ENCODE measurements around the gene EHBP1. TPM values are rescaled to one million over a fixed set of nuclear protein-coding genes. Genes with fewer than 3 reads are reported as not detected.

Gene EHBP1
- total RNA-seq, 4 donors from 2014 or later: 42.9 to 116 (median 58.3) TPM

DNA sequence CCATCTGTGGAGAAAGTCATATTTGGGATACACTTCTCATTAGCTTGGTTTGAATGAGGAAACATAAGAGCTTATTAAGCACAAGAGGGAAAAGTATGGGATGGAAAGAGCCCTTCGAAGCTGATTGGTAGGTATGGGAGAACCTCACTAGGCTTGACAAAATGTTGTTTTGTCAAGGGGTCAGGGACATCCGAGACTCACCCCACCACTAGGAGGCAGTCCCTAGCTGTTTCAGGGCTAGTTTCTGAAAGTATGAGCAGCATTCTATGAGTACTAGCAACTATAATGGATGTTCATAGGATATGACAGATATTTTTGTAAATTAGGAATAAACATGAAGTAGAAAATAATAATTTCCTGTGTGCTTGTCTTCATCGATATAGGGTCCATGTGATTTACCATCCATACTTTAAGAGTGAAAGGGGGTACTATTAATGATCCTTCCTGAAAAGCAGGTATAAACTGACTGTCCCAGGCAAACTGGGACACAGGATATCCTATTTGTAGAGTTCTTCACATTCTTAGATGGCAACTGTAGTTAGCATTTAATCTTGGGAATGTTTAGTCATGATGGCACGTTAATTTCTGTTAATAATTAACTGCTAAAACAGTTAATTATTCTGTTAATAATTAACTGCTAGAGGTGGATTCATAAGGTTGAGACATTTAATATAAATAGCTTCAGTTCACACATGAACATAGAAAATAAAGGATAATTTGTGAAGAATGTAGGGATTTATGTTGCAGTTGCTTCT, 373.5 kb downstream of the EHBP1 start:
- H3K9me3 ChIP-seq: no peaks in the 10 kb centered on the region
- no peak overlapping the region for H3K27ac ChIP-seq
- no peak overlapping the region for H3K4me3 ChIP-seq
- H3K27me3 ChIP-seq: no peaks in the 10 kb centered on the region
- TF ChIP-seq, protein P1, sequence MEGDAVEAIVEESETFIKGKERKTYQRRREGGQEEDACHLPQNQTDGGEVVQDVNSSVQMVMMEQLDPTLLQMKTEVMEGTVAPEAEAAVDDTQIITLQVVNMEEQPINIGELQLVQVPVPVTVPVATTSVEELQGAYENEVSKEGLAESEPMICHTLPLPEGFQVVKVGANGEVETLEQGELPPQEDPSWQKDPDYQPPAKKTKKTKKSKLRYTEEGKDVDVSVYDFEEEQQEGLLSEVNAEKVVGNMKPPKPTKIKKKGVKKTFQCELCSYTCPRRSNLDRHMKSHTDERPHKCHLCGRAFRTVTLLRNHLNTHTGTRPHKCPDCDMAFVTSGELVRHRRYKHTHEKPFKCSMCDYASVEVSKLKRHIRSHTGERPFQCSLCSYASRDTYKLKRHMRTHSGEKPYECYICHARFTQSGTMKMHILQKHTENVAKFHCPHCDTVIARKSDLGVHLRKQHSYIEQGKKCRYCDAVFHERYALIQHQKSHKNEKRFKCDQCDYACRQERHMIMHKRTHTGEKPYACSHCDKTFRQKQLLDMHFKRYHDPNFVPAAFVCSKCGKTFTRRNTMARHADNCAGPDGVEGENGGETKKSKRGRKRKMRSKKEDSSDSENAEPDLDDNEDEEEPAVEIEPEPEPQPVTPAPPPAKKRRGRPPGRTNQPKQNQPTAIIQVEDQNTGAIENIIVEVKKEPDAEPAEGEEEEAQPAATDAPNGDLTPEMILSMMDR (IDR thresholded peaks at IDR 0.05): no peak
- TF ChIP-seq POLR2AphosphoS5 (IDR thresholded peaks at IDR 0.05) (no peak), EP300 (IDR thresholded peaks at IDR 0.05) (no peak), POLR2A (IDR thresholded peaks at IDR 0.05) (no peak)
- 72% methylated on average over 4 of the region's 4 CpGs for WGBS
- no peaks in the 10 kb centered on the region for H3K4me1 ChIP-seq
- DNase-seq (ENCODE audit: low spot score in 2 of 2): no peak
- H3K36me3 ChIP-seq: no peaks in the 10 kb centered on the region

DNA sequence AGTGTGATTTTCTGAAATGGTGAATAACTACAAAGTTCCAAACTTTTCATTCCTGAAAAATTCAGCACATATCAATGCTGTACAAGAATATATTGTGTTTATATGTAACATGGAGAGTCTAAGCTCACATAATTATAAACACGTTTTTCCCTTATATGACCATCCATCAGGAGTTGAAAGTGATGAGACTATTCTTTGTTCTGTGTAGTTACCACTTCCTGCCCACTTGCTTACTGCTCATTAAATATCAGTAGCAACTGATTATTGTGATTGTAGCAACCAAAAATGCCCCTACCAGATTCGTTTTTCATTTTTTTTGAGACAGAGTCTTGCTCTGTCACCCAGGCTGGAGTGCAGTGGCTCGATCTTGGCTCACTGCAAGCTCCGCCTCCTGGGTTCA, 375.9 kb downstream of the EHBP1 start:
- TF ChIP-seq EP300 (IDR thresholded peaks at IDR 0.05): no peak
- no peak for TF ChIP-seq POLR2A (IDR thresholded peaks at IDR 0.05)
- TF ChIP-seq, protein P1 (IDR thresholded peaks at IDR 0.05): no peak
- no peak for TF ChIP-seq POLR2AphosphoS5 (IDR thresholded peaks at IDR 0.05)
- no peaks in the 10 kb centered on the region for H3K4me1 ChIP-seq
- WGBS: 78% methylated on average over 4 of the region's 4 CpGs
- no peak overlapping the region for H3K4me3 ChIP-seq
- no peaks in the 10 kb centered on the region for H3K36me3 ChIP-seq
- no peak overlapping the region for H3K27ac ChIP-seq
- no peaks in the 10 kb centered on the region for H3K9me3 ChIP-seq
- DNase-seq (ENCODE audit: low spot score in 2 of 2): no peak
- H3K27me3 ChIP-seq: no peaks in the 10 kb centered on the region

DNA sequence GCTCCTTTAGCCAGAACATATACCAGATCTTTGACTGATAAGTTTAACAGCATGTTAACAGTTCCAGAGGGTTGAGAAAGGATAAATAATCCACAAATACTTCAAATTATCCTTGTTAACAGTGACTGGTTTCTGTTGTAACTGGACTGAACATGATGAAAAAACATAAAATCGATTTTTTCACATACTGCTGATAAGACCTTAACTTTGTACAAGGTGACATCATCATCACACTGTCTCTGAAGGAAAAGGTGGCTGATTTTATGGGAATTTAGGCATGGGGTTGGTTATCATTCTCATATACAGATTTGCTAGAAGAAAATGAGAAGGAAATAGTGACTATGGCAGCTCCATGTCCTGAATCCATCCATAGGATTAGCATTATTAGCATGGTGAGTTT, 381.2 kb downstream of the EHBP1 start:
- H3K36me3 ChIP-seq: no peaks in the 10 kb centered on the region
- no peaks in the 10 kb centered on the region for H3K9me3 ChIP-seq
- TF ChIP-seq POLR2AphosphoS5 (IDR thresholded peaks at IDR 0.05) (no peak), EP300 (IDR thresholded peaks at IDR 0.05) (no peak), POLR2A (IDR thresholded peaks at IDR 0.05) (no peak)
- TF ChIP-seq, protein P1 (IDR thresholded peaks at IDR 0.05): no peak
- WGBS: 57% methylated on average over 1 of the region's 1 CpG
- no peak overlapping the region for H3K27ac ChIP-seq
- no peaks in the 10 kb centered on the region for H3K27me3 ChIP-seq
- no peaks in the 10 kb centered on the region for H3K4me1 ChIP-seq
- no peak for DNase-seq (ENCODE audit: low spot score in 2 of 2)
- no peak overlapping the region for H3K4me3 ChIP-seq

DNA sequence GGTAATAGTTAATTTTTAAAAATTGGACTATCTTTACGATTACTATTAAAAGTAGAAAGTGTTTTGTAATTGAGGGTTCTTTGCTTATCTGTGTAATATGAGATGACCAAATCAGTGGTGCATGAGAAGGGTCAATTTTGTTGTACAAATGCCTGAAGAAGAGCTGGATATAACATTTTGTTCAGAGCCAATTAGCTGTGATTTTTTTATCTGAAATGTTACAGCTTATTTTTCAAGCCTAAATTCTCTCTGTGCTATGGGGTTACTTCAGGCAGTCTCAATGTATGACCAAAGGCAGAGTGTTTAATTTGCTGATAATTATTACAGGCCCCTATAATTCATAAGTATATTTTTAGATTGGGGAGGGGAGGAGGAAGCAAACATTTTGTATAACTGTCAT, 386.9 kb downstream of the EHBP1 start:
- TF ChIP-seq, protein P1 (IDR thresholded peaks at IDR 0.05): no peak
- no peak for TF ChIP-seq POLR2AphosphoS5 (IDR thresholded peaks at IDR 0.05)
- no peak for TF ChIP-seq POLR2A (IDR thresholded peaks at IDR 0.05)
- TF ChIP-seq EP300 (IDR thresholded peaks at IDR 0.05): no peak
- 93% methylated on average over 1 of the region's 1 CpG for WGBS
- H3K27me3 ChIP-seq: no peaks in the 10 kb centered on the region
- no peaks in the 10 kb centered on the region for H3K4me1 ChIP-seq
- no peak overlapping the region for H3K4me3 ChIP-seq
- no peak overlapping the region for H3K27ac ChIP-seq
- no peaks in the 10 kb centered on the region for H3K9me3 ChIP-seq
- no peaks in the 10 kb centered on the region for H3K36me3 ChIP-seq
- DNase-seq (ENCODE audit: low spot score in 2 of 2): no peak

DNA sequence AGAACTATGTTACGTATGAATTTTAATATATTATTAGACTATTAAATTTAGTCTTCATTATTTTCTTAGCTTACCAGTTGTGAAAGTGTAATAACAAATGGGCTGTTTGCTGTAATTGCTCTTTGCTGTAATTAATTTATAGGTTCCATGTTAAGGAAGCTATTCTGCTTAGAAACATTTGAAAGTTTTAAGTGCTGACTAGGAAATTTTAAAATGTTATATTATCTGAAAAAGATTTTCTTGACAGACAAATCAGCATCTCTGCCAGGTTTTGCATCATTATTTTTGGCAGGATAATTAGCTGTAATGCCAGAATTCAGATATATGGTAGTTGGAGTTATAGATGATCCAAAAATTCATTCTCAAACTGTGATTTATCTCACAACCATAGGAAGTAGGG, 387.3 kb downstream of the EHBP1 start:
- H3K27me3 ChIP-seq: no peaks in the 10 kb centered on the region
- no peaks in the 10 kb centered on the region for H3K9me3 ChIP-seq
- no peak overlapping the region for H3K27ac ChIP-seq
- DNase-seq (ENCODE audit: low spot score in 2 of 2): no peak
- no peaks in the 10 kb centered on the region for H3K4me1 ChIP-seq
- TF ChIP-seq, protein P1 (IDR thresholded peaks at IDR 0.05): no peak
- TF ChIP-seq EP300 (IDR thresholded peaks at IDR 0.05): no peak
- no peak overlapping the region for H3K4me3 ChIP-seq
- H3K36me3 ChIP-seq: no peaks in the 10 kb centered on the region
- 2% methylated on average over 1 of the region's 1 CpG for WGBS

All from suprapubic skin (tissue), 4 donors.